SK-N-DZ (cell line): ENCODE data around the gene RALGPS1.
A peak's percentile ranks its signal among the peaks of the same experiment; 100 is the strongest.

Experiments used
- DNase-seq: peaks from one replicate; pipeline ENCODE4 v3.0.0-alpha.2; 2015; ENCODE audit warnings: low spot score

RALGPS1 gene

GRCh38 chr9:127203681-127204327 lies 289.2 kb downstream of the RALGPS1 start:
- DNase-seq = no peak

GRCh38 chr9:127204771-127205470 lies 290.3 kb downstream of the RALGPS1 start:
- DNase-seq = no peak

- DNase-seq = no peak
These were observed 291.4 kb downstream of the RALGPS1 start for GRCh38 chr9:127205952-127206351.

- no peak for DNase-seq
These were observed 292.1 kb downstream of the RALGPS1 start for GRCh38 chr9:127206666-127207065.

DNA sequence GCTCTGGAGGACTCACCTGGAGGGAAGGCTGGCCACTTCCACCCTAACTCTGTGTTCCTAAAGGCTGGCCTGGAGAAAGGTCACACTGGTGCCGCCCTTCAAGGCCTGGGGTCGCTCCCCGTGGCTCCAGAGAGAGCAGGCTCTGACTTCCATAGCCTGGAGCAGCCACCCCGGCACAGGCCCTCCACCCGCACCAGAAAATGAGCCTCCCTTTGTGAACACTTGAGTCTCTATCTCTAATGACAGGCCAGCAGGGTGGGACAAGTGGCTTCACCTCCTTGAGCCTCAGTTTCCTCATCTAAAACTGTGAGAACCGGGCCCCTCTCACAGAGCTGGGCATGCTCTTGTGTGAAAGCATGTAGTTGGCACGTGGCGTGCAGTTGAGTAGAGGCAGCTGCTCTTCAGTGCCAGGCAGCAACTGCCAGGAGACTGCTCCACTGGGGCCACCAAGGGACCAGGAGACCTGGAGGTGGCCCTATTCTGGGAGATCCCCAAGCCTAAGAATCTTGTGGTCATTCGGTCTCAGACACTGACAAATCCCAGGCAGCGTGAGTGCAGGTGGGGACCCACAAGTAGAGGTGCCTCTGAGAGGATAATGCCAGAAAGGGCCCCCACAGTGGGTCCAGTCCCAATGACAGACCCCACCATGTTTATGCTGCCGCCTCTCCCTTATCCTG lies 293.3 kb downstream of the RALGPS1 start:
- DNase-seq = no peak

DNA sequence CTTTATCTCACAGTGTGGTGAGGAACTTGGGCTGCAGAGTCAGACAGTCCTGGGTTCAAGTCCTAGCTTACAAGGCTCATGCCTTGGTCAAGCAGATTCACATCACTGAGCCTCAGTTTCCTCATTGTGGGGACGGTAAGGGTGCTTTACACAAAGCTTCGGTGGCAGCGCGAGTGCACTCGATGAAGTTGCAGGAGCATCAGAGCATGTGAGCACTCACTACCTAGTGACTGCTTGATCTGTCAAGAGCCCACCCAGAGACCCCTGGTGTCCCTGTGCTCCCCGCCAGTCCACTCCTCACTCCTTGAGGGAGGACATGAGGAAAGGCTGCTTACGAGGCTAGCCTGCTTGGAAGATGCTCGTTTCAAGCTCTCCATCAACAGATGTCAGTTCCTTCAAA lies 293.8 kb downstream of the RALGPS1 start:
- DNase-seq = no peak

GRCh38 chr9:127209220-127209619 lies 294.6 kb downstream of the RALGPS1 start:
- DNase-seq = no peak

DNA sequence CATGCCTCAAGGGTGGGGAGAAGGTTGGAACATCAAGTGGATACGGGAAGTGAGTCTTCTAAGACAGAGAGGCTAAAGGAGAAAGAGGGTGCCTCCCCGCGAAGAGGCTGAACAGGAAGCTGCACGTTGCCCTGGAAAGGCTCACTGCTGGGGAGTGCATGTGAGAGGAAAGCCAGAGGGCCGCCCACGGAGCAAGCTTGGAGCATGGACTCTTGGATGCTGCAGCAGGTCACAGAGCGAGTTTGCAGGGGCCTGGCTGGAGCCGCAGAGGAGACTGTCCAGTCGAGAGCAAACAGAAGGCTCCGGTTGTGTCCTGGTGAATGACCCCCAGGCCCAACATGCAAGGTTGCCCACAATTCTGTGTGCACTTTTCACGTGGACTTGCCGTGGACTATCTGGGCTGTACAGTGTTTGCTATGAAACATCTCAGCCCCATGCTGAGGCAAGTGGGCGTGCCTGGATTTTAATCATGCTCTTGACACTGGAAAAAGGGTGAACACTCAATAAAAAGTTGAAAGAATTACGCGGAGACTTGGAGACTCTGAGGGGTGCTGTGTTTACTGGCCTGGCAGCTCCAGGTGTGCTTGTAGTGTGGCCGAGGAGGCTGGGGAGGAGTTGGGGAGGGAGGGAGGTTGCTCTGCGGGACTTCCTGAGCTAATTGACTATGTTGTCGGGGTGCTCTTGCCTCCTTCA lies 295.5 kb downstream of the RALGPS1 start:
- no peak for DNase-seq

DNA sequence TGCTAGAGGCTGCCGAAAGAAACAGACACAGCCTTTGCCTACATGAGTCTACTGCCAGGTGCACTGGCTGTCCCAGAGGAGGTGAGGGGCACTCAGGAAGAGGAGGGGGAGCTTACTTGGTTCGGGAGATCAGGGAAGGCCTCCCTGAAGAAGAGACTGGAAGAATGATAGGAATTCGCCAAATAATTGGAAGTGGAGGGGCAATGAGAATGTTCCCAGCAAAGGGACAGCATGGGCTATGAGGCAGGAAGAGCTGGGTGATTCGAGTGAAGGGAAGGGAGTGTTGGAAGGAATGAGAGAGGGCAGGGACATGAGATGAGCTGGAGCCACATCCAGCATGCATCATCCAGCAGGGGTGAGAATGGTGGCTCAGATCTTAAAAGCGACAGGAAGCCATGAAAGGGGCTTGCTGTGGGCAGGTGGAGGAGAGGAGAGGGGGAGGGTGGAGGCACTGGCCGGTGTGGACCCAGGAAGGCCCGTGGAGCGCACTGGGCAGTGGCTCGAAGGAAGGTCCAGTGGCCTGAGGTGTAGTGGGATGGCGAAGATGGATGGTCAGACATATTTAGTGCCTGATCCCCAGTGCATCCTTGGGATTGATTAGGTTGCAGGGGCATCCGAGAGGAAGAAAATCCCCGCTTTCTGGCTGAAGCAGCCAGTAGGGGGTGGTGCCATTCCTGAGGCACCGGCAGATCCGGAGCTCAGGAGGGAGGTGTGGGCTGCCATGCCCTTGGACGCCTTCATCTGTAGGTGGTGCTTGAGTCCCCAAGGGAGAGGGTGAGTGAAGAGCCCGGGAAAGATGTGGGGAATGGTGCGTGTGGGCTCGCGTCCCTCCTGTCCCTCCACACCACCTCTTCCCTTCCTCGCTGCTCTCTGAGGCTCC lies 296.5 kb downstream of the RALGPS1 start:
- no peak for DNase-seq

DNA sequence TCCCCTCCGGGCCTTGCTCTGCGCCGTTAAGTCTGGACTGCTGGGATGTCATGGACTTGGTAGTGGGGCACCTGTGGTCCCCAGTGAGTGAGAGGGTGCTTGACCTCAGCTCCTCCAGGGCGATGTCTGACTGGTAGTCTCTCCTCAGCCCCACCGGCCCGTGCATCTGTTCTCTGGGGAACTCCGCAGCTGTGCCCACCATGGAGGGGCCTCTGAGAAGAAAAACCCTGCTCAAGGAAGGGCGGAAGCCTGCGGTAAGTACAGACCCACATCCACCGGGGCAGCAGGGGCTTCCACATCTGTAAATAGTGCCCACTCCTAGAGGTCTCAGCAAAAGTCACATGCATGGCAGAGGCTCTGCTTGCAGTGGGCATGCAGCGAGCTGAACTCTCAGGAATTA lies 297.4 kb downstream of the RALGPS1 start:
- no peak for DNase-seq

- DNase-seq = no peak
These were observed 297.9 kb downstream of the RALGPS1 start for GRCh38 chr9:127212453-127212852.

GRCh38 chr9:127213859-127214258 lies 299.3 kb downstream of the RALGPS1 start:
- DNase-seq = no peak

DNA sequence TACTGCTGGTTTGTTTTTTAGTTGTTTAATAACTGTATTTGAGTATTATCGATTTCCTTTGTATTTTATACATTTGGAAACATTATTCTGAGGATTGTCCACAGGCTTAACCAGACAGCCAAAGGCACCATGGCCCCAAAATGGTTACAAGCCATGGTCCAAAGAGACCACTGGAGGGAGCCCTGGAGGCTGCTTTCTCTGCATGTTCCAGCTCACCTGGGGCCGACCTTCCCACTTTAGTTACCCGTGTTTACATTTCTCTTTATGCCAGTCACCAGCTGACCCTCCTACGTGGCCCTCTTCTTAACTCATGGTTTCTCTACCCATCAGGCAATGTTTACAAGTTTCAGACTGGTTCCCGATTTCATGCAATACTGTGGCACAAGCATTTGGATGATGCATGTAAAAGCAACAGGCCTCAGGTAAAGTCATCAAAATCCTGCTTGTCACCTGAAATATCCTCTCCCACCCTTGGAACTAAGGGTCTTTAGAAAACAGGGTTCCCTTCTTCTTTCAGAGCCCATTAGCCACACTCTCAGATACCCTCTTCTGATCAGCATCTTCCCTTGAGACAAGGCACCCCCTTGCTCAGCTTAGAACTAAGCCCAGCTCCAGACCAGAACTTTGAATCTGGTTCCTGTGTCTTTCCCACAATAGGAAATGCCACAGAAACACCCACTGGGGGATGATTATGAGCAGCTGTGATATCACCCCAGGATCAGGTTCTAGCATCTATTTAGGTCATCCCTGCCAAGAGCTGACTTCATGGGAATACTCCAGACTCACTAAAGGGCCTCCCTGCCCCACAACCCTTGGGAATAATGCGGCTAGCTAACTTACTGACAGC lies 300.1 kb downstream of the RALGPS1 start:
- peak; percentile 65 for DNase-seq

DNA sequence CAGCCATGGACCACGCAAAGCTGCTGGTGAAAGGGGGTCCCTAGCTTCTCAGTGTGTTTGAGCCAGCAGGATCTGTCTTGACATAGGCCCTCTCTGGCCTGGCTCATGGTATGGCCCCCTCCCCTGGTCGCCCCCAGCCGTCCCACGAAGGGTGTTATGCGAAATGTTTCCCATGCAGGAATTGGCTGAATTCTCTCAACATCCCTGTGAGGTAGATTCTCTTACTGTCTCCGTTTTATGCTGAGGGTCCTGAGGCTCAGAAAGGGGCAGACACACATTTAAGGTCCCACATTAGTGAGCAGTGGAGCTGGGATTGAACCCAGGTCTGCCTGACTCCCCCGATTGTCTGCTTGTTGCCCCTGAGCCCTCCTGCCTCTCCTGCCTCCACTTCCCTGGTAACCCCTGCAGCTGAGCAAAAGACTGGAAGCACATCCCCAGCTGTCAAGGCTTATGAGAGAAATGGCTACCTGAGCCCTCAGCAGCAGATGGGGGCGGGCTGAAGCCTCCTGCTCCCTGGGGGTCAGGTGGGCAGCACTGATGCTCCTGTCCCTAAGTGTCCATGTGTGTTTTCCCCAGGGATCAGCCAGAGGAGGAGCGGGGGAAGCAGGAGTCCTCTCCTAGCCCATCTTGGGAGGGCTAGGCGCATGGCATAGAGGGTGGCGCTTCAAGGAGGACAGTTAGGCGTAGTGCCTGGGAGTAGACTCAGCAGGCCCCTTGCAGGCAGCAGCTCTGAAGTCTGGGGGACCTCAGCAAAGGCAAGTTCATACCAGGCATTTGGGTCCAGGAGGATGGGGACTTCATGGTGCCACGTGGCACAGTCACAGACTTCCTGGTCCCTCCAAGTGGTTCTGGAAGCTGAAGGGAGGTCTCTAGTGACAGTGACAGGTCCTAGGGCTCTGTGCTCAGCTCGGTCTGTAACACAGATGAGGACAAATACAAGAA lies 301.0 kb downstream of the RALGPS1 start:
- DNase-seq = no peak

DNA sequence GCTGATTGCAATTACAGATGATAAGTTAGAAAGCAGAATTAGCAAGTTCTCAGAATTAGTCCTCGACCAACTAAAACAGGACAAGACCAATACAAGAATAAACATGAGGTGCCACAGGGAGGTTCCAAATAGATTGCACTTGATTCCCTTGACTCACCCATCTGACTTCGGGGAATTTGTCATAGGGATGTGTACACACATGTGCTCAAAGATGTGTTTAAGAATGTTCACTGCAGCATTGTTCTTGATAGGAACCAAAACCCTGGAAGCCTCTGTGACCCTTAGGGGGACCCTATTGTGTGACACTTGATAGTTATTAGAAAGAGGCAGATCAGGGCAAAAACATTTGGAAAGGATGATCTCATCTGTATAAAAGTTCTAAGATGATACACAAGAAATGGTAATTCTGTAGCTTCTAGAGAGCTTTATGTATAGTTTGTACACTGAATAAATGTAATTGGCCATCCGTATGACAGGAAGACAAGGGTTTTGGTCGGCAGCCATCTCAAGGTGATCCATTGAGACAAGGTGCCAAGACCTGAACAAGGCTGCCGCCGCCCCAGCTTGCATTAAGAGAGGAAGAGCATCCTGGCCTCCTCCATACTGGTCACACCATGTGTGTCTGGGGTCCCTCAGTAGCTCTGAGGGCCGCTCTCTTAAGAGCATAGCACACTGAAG lies 301.8 kb downstream of the RALGPS1 start:
- no peak for DNase-seq

DNA sequence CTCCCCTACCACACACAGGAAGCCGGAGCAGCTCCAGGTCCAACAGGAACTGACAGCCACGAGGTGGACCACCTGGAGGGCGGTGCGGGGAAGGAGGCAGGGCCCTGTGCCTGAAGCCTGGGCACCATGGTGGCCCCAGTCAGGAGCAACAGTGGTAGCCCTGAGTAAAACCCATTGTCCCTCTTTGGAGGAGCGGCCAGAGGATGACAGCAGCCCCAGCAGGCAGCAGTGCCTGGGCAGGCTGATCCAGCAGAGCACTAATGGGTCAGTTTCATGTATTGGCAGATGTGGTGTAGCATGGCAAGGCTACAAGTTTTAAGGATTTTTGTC lies 302.3 kb downstream of the RALGPS1 start:
- no peak for DNase-seq

DNA sequence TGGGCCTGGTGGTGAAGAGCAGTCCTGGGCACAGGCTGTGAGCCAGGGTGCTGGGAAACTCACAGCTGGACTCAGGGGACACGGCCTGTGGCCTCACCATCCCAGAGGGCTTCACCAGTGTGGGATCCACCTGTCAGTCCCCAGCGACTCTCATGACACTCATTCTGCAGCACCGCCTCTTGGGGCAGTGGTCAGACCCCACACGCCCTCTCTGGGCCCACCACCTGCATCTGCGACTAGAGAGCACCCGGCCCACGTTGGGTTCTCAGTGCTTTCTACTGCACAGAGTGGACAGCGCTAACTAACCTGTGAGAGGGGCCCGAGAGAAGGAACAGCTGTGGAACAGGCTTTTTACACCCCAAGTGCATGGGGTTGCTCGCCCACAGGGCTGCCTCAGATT lies 304.2 kb downstream of the RALGPS1 start:
- no peak for DNase-seq

DNA sequence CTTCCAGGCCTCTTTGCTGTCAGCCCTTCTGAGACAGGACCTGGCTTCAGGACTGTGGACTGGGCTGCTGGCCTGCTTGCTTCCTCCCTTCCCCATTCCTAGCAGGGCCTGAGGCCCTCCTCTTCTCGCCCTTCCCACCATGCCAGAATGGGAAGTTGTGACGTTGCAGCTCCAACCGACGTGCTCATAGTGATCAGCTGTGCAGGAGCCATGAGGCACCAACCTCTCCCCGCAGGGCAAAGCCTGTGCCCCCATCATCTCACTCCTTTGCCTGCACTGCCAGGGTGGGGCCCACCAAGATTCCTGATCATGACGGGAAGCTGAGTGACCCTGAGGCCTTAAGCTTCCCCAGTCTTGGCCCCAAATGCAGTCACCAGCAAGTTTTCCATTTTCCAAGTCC lies 304.9 kb downstream of the RALGPS1 start:
- DNase-seq = no peak

DNA sequence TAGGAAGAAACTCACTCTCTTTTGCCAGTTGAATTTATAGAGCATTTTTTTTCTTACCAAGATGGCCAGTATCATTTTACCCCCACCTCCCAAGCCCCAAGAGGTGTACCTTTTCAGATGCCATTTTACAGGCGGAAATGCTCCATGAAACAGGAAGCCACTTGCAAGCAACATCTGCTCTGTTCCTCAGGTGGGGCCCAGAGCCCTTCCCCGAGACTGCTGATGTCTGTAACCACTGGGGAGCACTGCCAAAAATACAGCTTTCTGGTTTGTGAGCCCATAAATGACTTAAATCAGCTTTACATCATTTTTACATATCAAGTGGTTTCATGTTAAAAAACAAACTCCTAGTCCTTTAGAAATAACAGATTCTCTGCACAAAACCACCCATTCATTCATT lies 307.1 kb downstream of the RALGPS1 start:
- no peak for DNase-seq
